RWPE1 (cell line): ENCODE results near the gene F5.

Source experiments
- CTCF ChIA-PET: fragments of 350-600 bp; sonication (Branson Sonifier 250); formaldehyde crosslinking; extraction: SDS; loops from one replicate; lab custom pipeline; 2021; lab: Yijun Ruan, JAX
- POLR2A ChIA-PET: fragments of 400-600 bp; formaldehyde crosslinking; extraction: SDS; loops from one replicate; lab custom pipeline; 2020; ENCODE audit warnings: antibody characterized with exemption; ENCODE audit not compliant: low non-redundant PET; lab: Yijun Ruan, JAX
- DNase-seq: peaks from one replicate; pipeline ENCODE4 v3.0.0; 2012; ENCODE audit warnings: low spot score
- H3K27ac ChIP-seq: fragments of 450-650 bp; 2 replicates; pipeline ENCODE4 v1.5.1; 2017
- CTCF ChIP-seq: fragments of 450-650 bp; conservative IDR thresholded peaks from 2 replicates; pipeline ENCODE4 v1.5.1; 2017; ENCODE audit warnings: low read depth, mild to moderate bottlenecking

The F5 gene

DNA sequence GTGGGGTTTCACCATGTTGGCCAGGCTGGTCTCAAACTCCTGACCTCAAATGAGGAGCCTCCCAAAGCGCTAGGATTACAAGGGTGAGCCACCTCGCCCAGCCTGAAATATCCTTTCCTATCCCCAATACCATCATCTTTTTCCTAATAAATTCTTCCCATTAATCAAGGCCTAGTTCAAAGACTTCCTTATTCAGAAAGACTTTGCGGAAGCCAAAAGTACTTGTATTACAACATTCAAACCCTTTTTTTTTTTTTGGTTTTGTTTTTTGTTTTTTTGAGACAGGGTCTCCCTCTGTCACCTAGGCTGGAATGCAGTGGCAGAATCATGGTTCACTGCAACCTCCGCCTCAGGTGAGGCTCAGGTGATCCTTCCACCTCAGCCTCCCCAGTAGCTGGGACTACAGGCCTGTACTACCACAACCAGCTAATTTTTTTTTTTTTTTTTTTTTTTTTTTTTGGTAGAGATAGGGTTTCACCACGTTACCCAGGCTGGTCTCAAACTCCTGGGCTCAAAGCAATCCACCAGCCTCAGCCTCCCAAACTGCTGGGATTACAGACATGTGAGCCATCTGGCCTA, 108.1 kb downstream of the F5 start:
- ChIA-PET CTCF (interaction anchor here (0.6 to 0.7 kb wide), 2 partner anchors 1416 to 1813 kb away, joined by 3 to 7 read pairs; no protein-coding TSS in a partner anchor), POLR2A (no interaction called here)
- no peak for TF ChIP-seq CTCF
- no peak overlapping the region for H3K27ac ChIP-seq
- no peak for DNase-seq

GRCh38 chr1:169475806-169476387, 110.4 kb downstream of the F5 start:
- ChIA-PET CTCF (no interaction called here), POLR2A (no interaction called here)
- no peak for DNase-seq
- H3K27ac ChIP-seq = no peak overlapping the region
- TF ChIP-seq CTCF = no peak

DNA sequence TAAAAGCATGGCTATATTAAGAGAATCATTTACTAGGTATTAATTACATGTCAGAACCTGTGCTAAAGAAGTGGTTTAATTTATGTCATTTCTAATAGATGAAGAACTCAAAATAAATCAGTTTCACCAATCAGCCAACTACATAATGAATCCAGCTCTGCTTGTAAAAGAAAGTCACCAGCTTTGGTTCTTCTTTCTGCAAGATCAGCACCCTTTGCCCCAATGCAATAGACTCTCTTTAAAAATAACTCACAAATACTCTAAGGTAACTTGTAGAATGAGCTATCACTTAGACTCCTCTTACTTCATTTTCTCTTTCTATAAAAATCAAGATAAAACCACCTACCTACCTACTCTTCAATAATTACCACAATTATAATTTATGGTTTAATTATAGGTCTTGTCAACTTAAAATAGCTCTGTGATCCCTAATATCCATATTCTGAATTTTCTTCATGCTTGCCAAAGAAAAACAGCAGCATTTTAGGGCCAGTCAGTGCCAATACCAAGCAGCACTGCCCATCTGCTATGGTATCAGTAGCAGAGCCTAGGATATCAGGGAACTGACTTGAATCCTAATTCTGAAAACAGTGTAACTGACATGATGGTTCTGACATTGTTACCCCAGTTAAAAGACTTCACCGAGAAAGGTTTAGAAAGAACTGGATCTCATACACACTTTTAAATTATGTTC, 111.8 kb downstream of the F5 start:
- ChIA-PET POLR2A (no interaction called here), CTCF (interaction anchor here (0.6 kb wide), 1 partner anchor 73 kb away, joined by 6 read pairs; no protein-coding TSS in a partner anchor)
- no peak for DNase-seq
- no peak overlapping the region for H3K27ac ChIP-seq
- TF ChIP-seq CTCF = no peak

DNA sequence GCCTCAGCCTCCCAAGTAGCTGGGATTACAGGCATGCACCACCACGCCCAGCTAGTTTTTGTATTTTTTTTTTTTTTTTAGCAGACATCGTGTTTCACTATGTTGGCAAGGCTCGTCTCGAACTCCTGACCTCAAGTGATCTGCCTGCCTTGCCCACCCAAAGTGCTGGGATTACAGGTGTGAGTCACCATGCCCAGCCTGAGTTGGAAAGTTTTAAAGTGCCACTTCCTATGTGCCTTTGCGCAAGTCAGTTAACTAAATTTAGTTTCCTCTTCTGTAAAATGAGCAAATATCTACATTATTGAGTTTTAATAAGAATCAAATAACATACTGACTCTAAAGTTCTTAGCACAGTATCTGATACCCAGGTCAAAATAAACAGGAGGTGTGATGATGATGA, 112.9 kb downstream of the F5 start:
- ChIA-PET POLR2A (no interaction called here), CTCF (interaction anchor here (0.7 kb wide), 1 partner anchor 24 kb away, joined by 4 read pairs; no protein-coding TSS in a partner anchor)
- DNase-seq = no peak
- no peak for TF ChIP-seq CTCF
- no peak overlapping the region for H3K27ac ChIP-seq

DNA sequence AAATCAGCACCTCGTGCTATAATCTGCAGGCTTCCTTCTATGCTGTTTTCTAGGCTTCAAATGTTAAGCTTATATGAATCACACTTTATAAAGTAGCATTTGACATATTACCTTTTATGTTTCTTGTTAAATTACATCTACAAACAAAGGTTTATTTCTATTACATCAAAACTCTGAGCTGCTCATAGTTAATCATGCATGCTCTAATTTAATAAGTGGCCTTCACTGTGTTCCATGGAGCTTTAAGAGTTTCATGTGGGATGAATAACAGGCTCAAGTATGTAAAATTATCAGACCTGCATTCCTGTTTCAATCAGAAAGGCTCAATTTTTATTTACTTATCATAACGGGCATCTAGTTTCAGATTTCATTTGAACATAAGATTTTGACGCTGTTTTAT, 113.5 kb downstream of the F5 start:
- H3K27ac ChIP-seq = no peak overlapping the region
- TF ChIP-seq CTCF = no peak
- no peak for DNase-seq
- POLR2A ChIA-PET = no interaction called here
- CTCF ChIA-PET = no interaction called here

GRCh38 chr1:169468982-169469381, 117.3 kb downstream of the F5 start:
- ChIA-PET POLR2A (no interaction called here), CTCF (interaction anchor here (1.8 kb wide), 1 partner anchor 77 kb away, joined by 6 read pairs; no protein-coding TSS in a partner anchor)
- H3K27ac ChIP-seq = no peak overlapping the region
- no peak for DNase-seq
- TF ChIP-seq CTCF = no peak
